Measurements from ENCODE around the gene ILKAP.

Gene ILKAP

GRCh38 chr2:238121511-238122286 lies 81.8 kb downstream of the ILKAP start:
- no peak for DNase-seq

GRCh38 chr2:238120463-238121298 lies 82.8 kb downstream of the ILKAP start:
- DNase-seq: no peak

Data from stimulated activated CD4-positive, alpha-beta T cell treated with anti-CD3 and anti-CD28 coated beads, Interleukin-4, amount 100 ng/mL, for 4 hours (primary cell).